ENCODE data around the gene PHC1.
"Not testable (repeated sequence)": the region's sequence is repeated elsewhere in the genome, so short reads cannot be mapped to it uniquely, and the experiment has no call there.

The PHC1 gene

GRCh38 chr12:8914033-8914715 is at the start of gene PHC1:
Gene PHC1, plus strand, starts transcription at chr12:8914509. Its CDS starts 3,169 bp downstream, at chr12:8917678.
- peak; percentile 38 to 73 (median 52) for DNase-seq (ENCODE audit: low read depth in 4 of 4, low spot score in 1 of 4)

- no peak for DNase-seq (ENCODE audit: low read depth in 4 of 4, low spot score in 1 of 4)
Observed at GRCh38 chr12:8866429-8866828, 47.9 kb upstream of the PHC1 start.

- DNase-seq (ENCODE audit: low read depth in 4 of 4, low spot score in 1 of 4): no peak
Observed at GRCh38 chr12:8867009-8867408, 47.3 kb upstream of the PHC1 start.

- no peak for DNase-seq (ENCODE audit: low read depth in 4 of 4, low spot score in 1 of 4)
Observed at GRCh38 chr12:8867786-8868185, 46.5 kb upstream of the PHC1 start.

- DNase-seq (ENCODE audit: low read depth in 4 of 4, low spot score in 1 of 4): no peak
Observed at GRCh38 chr12:8870586-8870985, 43.7 kb upstream of the PHC1 start.

- no peak for DNase-seq (ENCODE audit: low read depth in 4 of 4, low spot score in 1 of 4)
Observed at GRCh38 chr12:8871068-8871467, 43.2 kb upstream of the PHC1 start.

- DNase-seq (ENCODE audit: low read depth in 4 of 4, low spot score in 1 of 4): no peak
Observed at GRCh38 chr12:8876887-8877286, 37.4 kb upstream of the PHC1 start.

GRCh38 chr12:8886502-8887284 is 27.6 kb upstream of the PHC1 start:
- no peak for DNase-seq (ENCODE audit: low read depth in 4 of 4, low spot score in 1 of 4)

GRCh38 chr12:8887285-8887715 is 27.0 kb upstream of the PHC1 start:
- DNase-seq (ENCODE audit: low read depth in 4 of 4, low spot score in 1 of 4): no peak

- DNase-seq (ENCODE audit: low read depth in 4 of 4, low spot score in 1 of 4): peak in 3 of 4 experiments; percentile 20 to 55 (median 45)
Observed at GRCh38 chr12:8890313-8891085, 23.8 kb upstream of the PHC1 start.

GRCh38 chr12:8891976-8892375 is 22.3 kb upstream of the PHC1 start:
- DNase-seq (ENCODE audit: low read depth in 4 of 4, low spot score in 1 of 4): no peak

- DNase-seq (ENCODE audit: low read depth in 4 of 4, low spot score in 1 of 4): no peak
Observed at GRCh38 chr12:8894378-8894777, 19.9 kb upstream of the PHC1 start.

GRCh38 chr12:8894986-8895385 is 19.3 kb upstream of the PHC1 start:
- no peak for DNase-seq (ENCODE audit: low read depth in 4 of 4, low spot score in 1 of 4)

GRCh38 chr12:8897081-8897480 is 17.2 kb upstream of the PHC1 start:
- no peak for DNase-seq (ENCODE audit: low read depth in 4 of 4, low spot score in 1 of 4)

- DNase-seq (ENCODE audit: low read depth in 4 of 4, low spot score in 1 of 4): no peak
Observed at GRCh38 chr12:8899830-8900229, 14.5 kb upstream of the PHC1 start.

- DNase-seq (ENCODE audit: low read depth in 4 of 4, low spot score in 1 of 4): not testable (repeated sequence)
Observed at GRCh38 chr12:8902703-8903102, 11.6 kb upstream of the PHC1 start.

- no peak for DNase-seq (ENCODE audit: low read depth in 4 of 4, low spot score in 1 of 4)
Observed at GRCh38 chr12:8903646-8904045, 10.7 kb upstream of the PHC1 start.

- no peak for DNase-seq (ENCODE audit: low read depth in 4 of 4, low spot score in 1 of 4)
Observed at GRCh38 chr12:8904665-8905064, 9.6 kb upstream of the PHC1 start.

- DNase-seq (ENCODE audit: low read depth in 4 of 4, low spot score in 1 of 4): no peak
Observed at GRCh38 chr12:8905546-8905945, 8.8 kb upstream of the PHC1 start.

GRCh38 chr12:8906266-8907180 is 7.8 kb upstream of the PHC1 start:
- no peak for DNase-seq (ENCODE audit: low read depth in 4 of 4, low spot score in 1 of 4)

GRCh38 chr12:8907513-8907912 is 6.8 kb upstream of the PHC1 start:
- no peak for DNase-seq (ENCODE audit: low read depth in 4 of 4, low spot score in 1 of 4)
